Thyroid gland (tissue), 4 donors: ENCODE results near the gene RASSF6.

Source experiments
- POLR2A ChIP-seq, 2 donors: fragments of 450-650 bp; IDR thresholded peaks; one replicate each; pipeline ENCODE4 v1.6.1; 2017; ENCODE audit warnings: antibody characterized with exemption in 2 of 2, mild to moderate bottlenecking in 2 of 2, moderate library complexity in 1 of 2
- TF ChIP-seq, protein P1 (sequence below), 6 experiments: fragments of 200-600 bp in 3 of 6; fragments of 450-650 bp in 3 of 6; sonication (generic) in 3 of 6; IDR thresholded peaks; one replicate each; pipeline ENCODE4 v1.5.1; 2016 to 2019; ENCODE audit warnings: antibody characterized with exemption in 6 of 6, mild to moderate bottlenecking in 2 of 6, inconsistent platforms in 1 of 6, moderate library complexity in 1 of 6

- TF ChIP-seq, protein P1, sequence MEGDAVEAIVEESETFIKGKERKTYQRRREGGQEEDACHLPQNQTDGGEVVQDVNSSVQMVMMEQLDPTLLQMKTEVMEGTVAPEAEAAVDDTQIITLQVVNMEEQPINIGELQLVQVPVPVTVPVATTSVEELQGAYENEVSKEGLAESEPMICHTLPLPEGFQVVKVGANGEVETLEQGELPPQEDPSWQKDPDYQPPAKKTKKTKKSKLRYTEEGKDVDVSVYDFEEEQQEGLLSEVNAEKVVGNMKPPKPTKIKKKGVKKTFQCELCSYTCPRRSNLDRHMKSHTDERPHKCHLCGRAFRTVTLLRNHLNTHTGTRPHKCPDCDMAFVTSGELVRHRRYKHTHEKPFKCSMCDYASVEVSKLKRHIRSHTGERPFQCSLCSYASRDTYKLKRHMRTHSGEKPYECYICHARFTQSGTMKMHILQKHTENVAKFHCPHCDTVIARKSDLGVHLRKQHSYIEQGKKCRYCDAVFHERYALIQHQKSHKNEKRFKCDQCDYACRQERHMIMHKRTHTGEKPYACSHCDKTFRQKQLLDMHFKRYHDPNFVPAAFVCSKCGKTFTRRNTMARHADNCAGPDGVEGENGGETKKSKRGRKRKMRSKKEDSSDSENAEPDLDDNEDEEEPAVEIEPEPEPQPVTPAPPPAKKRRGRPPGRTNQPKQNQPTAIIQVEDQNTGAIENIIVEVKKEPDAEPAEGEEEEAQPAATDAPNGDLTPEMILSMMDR (IDR thresholded peaks at IDR 0.05), result no peak
- TF ChIP-seq POLR2A (IDR thresholded peaks at IDR 0.05), result peak in 1 of 2 donors; percentile 63
These were observed at the start of gene RASSF6 for GRCh38 chr4:73620115-73620792.
